HUES48 (cell line): ENCODE data around the gene ADGRV1.
A peak's percentile ranks its signal among the peaks of the same experiment; 100 is the strongest.
"Not testable (repeated sequence)": the region's sequence is repeated elsewhere in the genome, so short reads cannot be mapped to it uniquely, and the experiment has no call there.

Source experiments
- H3K27ac ChIP-seq: one replicate; pipeline ENCODE4 v1.7.0; 2013; ENCODE audit warnings: low read depth, low read length, inconsistent platforms
- H3K27me3 ChIP-seq: 2 replicates; pipeline ENCODE4 v1.6.1; 2013; ENCODE audit warnings: mild to moderate bottlenecking, low read length; ENCODE audit not compliant: control insufficient read depth, insufficient read depth
- H3K36me3 ChIP-seq: 2 replicates; pipeline ENCODE4 v1.6.1; 2013; ENCODE audit warnings: low read length; ENCODE audit not compliant: control insufficient read depth, insufficient read depth
- H3K4me1 ChIP-seq: 2 replicates; pipeline ENCODE4 v1.6.1; 2013; ENCODE audit warnings: mild to moderate bottlenecking, low read length; ENCODE audit not compliant: control insufficient read depth, insufficient read depth
- H3K4me3 ChIP-seq: 2 replicates; pipeline ENCODE4 v1.5.1; 2013; ENCODE audit warnings: mild to moderate bottlenecking, low read depth, low read length
- H3K9ac ChIP-seq: 2 replicates; pipeline ENCODE4 v1.6.1; 2013; ENCODE audit warnings: mild to moderate bottlenecking, low read depth, low read length, moderate library complexity
- H3K9me3 ChIP-seq: 2 replicates; pipeline ENCODE4 v1.6.1; 2013; ENCODE audit warnings: low read length; ENCODE audit not compliant: control insufficient read depth, insufficient read depth

The ADGRV1 gene

DNA sequence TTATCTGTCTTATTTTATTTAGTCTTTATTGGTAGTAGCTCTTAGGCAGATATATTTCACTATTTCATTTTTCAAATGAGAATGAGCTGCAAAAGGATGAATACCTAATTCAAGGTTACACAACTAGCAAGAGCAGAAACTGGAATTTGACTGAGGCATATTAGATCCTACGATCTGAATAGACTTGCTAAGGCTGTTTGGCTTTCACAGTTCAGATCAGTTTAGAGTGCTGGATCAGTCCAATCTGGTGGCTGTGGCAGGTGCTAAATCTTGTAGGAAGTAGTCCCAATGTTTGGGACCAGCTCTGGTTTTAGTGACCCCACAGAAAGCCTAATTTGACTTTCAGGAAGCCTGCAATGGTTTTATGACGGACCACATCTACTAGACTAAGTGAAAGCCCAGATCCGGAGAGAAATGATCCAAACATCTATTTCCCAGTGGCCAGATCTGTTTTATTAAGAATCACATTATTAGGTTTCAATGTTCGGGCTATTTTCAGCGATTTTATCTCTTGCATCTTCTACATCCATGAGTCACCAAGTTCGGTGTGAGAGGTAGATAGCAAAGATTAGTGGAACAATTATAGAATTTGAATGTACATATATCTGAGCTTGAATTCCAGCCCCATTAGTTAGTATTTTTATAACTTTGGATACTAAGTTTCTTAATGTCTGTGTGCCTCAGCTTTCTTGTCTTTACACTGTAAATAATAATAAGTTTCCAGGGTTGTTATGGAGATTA lies 359.5 kb downstream of the ADGRV1 start:
- Histone ChIP-seq H3K27ac (no peak overlapping the region), H3K9ac (no peak overlapping the region)

DNA sequence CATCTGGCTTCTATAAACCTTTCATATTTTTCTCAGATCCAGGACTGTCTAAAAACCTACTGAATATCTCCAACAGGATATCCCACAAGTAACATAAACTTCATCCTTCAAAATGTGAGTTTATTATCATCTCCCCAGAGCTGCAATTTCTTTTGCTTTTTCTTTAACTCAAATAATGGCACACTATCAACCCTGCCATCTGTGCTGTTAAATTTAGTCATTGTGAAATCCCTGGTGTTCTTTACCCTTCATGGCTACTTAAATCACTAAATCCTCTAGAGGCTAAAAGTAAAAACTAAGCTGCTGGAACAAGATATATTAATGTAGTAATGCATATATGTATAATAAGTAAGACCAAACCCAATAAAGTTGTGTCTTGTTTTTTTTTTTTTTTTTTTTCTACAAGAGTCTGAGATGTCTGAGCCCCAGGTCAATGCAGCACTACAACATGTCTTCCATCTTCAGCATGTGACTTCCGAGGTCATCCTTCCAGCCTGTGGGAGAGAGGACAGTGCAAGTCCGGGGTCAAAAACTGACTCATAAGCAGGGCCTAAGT lies 362.9 kb downstream of the ADGRV1 start:
- Histone ChIP-seq H3K27me3 (no peaks in the 10 kb centered on the region), H3K9me3 (no peaks in the 10 kb centered on the region), H3K9ac (no peak overlapping the region), H3K27ac (no peak overlapping the region), H3K4me3 (no peak overlapping the region), H3K36me3 (peaks cover 18% of the 10 kb centered on the region), H3K4me1 (no peaks in the 10 kb centered on the region)

More for the DNA sequence above, 359.5 kb downstream of the ADGRV1 start:
- Histone ChIP-seq H3K4me3 (no peak overlapping the region), H3K36me3 (peaks cover 18% of the 10 kb centered on the region), H3K4me1 (0 out of 2 replicates have a peak, but pooled peaks cover 5% of the 10 kb centered on the region), H3K27me3 (no peaks in the 10 kb centered on the region), H3K9me3 (no peaks in the 10 kb centered on the region)

DNA sequence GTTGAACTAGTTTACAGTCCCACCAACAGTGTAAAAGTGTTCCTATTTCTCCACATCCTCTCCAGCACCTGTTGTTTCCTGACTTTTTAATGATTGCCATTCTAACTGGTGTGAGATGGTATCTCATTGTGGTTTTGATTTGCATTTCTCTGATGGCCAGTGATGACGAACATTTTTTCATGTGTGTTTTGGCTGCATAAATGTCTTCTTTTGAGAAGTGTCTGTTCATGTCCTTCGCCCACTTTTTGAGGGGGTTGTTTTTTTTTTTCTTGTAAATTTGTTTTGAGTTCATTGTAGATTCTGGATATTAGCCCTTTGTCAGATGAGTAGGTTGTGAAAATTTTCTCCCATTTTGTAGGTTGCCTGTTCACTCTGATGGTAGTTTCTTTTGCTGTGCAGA lies 365.6 kb downstream of the ADGRV1 start:
- H3K27me3 ChIP-seq, H3K4me3 ChIP-seq, H3K9ac ChIP-seq, H3K4me1 ChIP-seq, H3K9me3 ChIP-seq, H3K27ac ChIP-seq: not testable (repeated sequence)
- peaks cover 18% of the 10 kb centered on the region for H3K36me3 ChIP-seq

DNA sequence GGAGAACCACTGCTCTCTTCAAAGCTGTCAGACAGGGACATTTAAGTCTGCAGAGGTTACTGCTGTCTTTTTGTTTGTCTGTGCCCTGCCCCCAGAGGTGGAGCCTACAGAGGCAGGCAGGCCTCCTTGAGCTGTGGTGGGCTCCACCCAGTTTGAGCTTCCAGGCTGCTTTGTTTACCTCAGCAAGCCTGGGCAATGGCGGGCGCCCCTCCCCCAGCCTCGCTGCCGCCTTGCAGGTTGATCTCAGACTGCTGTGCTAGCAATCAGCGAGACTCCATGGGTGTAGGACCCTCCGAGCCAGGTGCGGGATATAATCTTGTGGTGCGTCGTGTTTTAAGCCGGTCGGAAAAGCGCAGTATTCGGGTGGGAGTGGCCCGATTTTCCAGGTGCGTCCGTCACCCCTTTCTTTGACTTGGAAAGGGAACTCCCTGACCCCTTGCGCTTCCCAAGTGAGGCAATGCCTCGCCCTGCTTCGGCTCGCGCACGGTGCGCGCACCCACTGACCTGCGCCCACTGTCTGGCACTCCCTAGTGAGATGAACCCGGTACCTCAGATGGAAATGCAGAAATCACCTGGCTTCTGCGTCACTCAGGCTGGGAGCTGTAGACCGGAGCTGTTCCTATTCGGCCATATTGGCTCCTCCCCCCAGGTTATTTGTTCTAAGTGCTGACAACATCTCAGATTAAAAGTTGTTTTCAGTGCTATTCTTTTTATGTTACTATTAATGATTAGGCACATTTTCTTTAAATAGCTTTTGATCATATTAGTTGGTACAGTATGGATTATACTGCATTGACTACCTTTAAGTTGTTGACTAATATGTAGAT lies 370.6 kb downstream of the ADGRV1 start:
- Histone ChIP-seq H3K4me3 (peak overlapping the region; percentile 50), H3K4me1 (peaks cover 27% of the 10 kb centered on the region), H3K9ac (peak overlapping the region; percentile 69), H3K27ac (peak overlapping the region; percentile 51)
- not testable (repeated sequence) for H3K36me3 ChIP-seq, H3K27me3 ChIP-seq, H3K9me3 ChIP-seq

DNA sequence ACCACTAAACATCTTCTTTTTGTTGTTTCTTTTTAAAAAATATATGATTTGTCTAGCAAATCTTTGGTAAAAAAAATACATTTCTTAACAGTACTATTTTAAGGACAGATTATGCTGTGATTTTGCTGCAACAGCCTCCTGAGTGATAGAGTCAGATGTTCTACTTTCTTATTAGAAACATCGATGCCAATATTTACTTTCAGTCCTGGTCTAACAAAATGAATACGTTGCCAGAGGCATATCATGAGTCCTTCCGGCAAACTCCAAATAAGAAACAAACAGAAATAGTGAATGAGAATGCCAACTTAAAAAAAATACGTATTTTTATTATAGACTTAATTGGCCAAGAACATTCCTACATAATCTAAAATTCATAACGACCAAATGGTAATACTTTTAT lies 371.5 kb downstream of the ADGRV1 start:
- H3K9me3 ChIP-seq: no peaks in the 10 kb centered on the region
- no peak overlapping the region for H3K9ac ChIP-seq
- no peak overlapping the region for H3K27ac ChIP-seq
- 0 out of 2 replicates have a peak, but pooled peaks cover 3% of the 10 kb centered on the region for H3K36me3 ChIP-seq
- peaks cover 27% of the 10 kb centered on the region for H3K4me1 ChIP-seq
- peak overlapping the region; percentile 50; the same call in 1 of the 2 replicates for H3K4me3 ChIP-seq
- no peaks in the 10 kb centered on the region for H3K27me3 ChIP-seq

DNA sequence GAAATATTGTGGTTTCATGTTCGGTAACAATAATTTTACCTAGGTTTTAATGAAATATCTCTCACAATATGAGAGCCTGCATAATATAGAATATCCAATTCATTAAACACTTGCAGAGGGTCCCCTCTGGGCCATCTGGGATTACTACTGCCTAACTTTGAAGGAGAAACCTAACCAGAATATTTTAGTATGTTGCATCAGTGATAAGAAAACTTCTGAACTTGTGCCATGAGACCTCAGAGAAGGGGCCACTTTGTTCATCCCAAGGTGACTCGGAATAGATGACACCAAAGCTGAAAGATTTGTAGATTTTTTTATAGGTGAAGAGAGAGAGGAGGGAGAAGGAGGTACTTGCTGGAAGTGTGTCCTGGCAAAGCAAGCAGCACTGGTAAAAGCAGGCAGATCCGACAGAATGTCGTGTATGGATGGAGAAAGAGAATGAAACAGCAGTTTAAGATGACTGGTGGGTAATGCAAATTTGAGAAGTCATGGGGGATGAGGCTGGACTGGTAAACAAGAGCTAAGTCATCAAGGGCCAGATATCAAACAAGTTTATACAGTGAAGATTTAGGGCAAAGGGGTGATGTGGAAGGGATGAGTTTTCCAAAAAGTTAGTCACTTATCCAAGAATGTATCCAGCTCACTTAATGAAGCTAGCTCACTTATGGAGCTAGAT lies 372.3 kb downstream of the ADGRV1 start:
- H3K9me3 ChIP-seq: no peaks in the 10 kb centered on the region
- H3K36me3 ChIP-seq: 0 out of 2 replicates have a peak, but pooled peaks cover 3% of the 10 kb centered on the region
- H3K4me3 ChIP-seq: no peak overlapping the region
- peaks cover 27% of the 10 kb centered on the region for H3K4me1 ChIP-seq
- no peaks in the 10 kb centered on the region for H3K27me3 ChIP-seq
- no peak overlapping the region for H3K9ac ChIP-seq
- peak overlapping the region; percentile 32 for H3K27ac ChIP-seq

DNA sequence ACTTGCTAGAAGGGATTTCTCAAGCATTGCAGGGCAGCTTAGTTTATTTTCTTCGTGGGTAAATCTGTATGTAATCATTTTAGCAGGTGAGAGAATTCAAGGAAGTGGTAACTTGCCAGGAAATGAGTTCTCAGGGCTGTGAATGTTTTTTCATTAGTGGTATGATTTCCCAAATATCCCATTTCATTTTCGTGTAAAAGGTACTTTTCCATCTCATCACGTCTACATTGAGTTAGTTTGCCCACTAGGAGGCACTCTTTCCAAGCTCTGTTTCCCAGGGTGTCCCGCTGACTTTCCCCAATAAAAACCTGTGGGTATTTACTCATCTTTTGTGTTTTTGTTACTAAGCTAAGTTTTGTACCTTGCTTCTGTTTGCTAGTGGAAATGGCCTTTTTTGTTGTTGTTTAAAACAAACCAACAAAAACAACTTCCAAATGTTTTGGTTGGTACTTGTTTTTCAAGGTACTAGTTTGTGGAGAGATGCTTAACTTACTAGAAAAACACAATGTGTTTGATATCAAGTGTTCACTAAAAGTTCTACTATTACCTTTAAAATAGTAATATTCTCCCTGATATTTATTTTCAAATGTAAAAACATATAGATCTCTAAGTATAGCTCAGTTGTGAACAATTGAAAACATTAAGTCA lies 373.6 kb downstream of the ADGRV1 start:
- Histone ChIP-seq H3K27me3 (no peaks in the 10 kb centered on the region), H3K4me3 (no peak overlapping the region), H3K9me3 (no peaks in the 10 kb centered on the region), H3K27ac (no peak overlapping the region), H3K4me1 (peaks cover 27% of the 10 kb centered on the region), H3K36me3 (0 out of 2 replicates have a peak, but pooled peaks cover 3% of the 10 kb centered on the region), H3K9ac (no peak overlapping the region)

DNA sequence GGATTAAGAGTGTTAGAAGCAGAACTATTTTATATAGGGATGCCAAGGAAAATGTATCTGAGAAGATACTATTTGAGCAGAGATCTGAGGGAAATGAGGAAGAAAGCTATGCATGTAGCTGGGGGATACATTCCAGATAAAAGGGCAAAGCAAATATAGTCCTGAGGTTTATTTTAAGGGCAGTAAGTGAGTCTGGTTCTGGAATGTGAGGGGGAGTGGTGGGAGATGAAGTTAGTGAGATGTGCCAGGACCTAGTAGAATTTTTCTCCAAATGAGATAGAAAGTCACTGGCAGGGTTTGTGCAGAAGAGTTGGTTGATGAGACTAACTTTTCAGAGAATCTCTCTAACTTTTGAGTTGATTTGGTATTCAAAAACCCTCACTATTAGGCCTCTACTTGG lies 374.7 kb downstream of the ADGRV1 start:
- Histone ChIP-seq H3K4me1 (peaks cover 27% of the 10 kb centered on the region), H3K4me3 (no peak overlapping the region), H3K27me3 (no peaks in the 10 kb centered on the region), H3K9ac (no peak overlapping the region), H3K36me3 (0 out of 2 replicates have a peak, but pooled peaks cover 3% of the 10 kb centered on the region), H3K27ac (no peak overlapping the region), H3K9me3 (no peaks in the 10 kb centered on the region)

DNA sequence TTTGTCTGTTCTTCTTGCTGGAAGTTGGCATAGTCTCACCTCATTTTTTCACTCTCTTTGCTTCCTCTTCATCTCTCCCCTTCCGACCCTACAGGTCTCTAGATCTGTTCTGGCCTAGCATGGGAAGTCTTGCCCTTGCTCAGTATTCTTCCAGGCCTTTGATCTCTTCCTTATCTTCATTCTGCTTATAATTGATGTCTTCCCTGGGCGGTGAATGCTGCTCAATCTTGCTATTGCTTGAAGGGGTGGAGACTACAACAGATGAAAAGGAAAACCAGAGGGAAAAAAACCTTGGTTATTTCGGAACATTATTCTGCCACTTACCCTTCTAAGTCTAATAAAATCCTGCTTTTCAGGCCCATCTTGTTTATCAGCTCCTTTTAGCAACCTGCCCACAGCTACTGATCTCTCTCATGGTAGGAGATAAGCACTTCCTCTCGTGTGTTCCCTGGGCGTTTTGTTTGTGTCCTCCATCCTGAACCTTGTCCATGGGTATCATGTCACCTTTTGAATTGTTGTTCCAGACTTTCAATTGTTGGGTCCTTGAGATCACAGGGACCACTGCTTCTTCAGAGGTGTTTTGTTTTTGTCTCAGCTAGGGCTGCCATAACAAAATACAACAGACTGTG lies 375.6 kb downstream of the ADGRV1 start:
- no peak overlapping the region for H3K27ac ChIP-seq
- peaks cover 28% of the 10 kb centered on the region for H3K4me1 ChIP-seq
- 0 out of 2 replicates have a peak, but pooled peaks cover 3% of the 10 kb centered on the region for H3K36me3 ChIP-seq
- no peaks in the 10 kb centered on the region for H3K27me3 ChIP-seq
- H3K4me3 ChIP-seq: no peak overlapping the region
- no peak overlapping the region for H3K9ac ChIP-seq
- no peaks in the 10 kb centered on the region for H3K9me3 ChIP-seq

DNA sequence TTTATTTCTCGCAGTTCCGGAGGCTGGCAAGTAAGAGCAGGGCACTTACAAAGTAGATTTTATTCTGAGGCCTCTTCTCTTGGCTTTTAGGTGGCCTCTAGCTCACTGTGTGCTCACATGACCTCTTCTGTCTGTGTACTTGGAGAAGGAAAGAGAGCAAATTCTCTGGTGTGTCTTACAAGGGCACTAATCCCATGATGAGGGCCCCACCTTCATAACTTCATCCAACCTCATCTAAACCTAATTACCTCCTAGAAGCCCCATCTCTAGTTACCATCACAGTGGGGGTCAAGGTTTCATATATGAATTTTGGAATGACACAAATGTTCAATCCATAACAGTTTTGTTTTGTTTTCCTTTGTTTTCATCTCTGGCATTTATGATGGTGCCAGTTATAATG lies 376.1 kb downstream of the ADGRV1 start:
- Histone ChIP-seq H3K4me3 (no peak overlapping the region), H3K9me3 (no peaks in the 10 kb centered on the region), H3K27me3 (no peaks in the 10 kb centered on the region), H3K36me3 (0 out of 2 replicates have a peak, but pooled peaks cover 3% of the 10 kb centered on the region), H3K27ac (no peak overlapping the region), H3K4me1 (peaks cover 30% of the 10 kb centered on the region), H3K9ac (no peak overlapping the region)
